ENCODE measurements around the gene DHX40.

GRCh38 chr17:59621771-59622170 lies 56.4 kb downstream of the DHX40 start:
- TF ChIP-seq ZNF274 (IDR thresholded peaks at IDR 0.05; ENCODE audit: low read depth, low read length) (no peak), YY1 (IDR thresholded peaks at IDR 0.05; ENCODE audit: insufficient read depth, insufficient read length) (no peak), SUZ12 (IDR thresholded peaks at IDR 0.05; ENCODE audit: extremely low read depth, insufficient read depth, insufficient read length) (no peak)
